HG02763 (cell line): ENCODE results near the gene KCNH2.

Source experiments
- ATAC-seq: cut with Tn5 transposase; IDR thresholded peaks from one replicate; pipeline ENCODE4 v1.9.1; 2021; ENCODE audit warnings: mild to moderate bottlenecking, moderate library complexity; ENCODE audit not compliant: unreplicated experiment

The KCNH2 gene

DNA sequence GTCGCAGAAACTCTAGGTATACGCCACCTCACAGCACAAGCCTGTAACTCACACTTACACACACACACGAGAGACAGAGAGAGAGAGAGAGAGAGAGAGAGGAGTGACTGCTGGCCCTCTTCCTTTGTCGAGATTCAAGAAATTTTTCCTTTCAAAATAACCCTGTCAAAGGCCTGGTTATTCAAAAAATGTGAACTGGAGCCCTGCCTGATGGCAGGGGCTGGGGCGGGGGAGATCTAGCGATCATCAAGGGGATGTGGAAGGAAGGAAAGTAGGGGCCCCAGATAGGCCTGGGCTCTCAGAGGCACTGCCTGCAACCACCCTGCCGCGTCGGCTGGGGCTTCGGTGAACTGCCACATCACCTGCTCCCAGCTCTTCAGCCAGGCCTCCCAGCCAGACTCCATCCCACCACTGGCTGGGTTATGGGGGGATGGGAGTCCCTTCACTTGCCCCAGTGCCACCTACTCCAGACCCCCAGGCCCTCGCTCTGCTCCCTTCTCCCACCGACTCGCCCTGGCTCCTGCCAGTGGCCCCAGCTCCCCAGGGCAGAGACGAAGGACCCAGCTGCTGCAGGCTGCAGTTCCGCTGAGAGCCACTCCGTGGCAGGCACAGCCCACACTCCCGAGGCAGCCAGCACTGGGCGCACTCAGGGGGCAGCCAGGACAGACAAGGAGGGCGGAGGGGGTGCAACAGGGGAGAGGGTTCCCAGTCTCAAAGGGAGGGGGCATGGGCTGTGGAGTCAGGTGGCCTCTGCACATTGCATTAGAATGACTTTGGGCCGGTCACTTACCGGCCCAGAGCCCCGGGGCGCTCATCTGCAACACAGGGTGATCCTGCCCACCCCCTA, 15.3 kb downstream of the KCNH2 start:
- ATAC-seq: no peak

DNA sequence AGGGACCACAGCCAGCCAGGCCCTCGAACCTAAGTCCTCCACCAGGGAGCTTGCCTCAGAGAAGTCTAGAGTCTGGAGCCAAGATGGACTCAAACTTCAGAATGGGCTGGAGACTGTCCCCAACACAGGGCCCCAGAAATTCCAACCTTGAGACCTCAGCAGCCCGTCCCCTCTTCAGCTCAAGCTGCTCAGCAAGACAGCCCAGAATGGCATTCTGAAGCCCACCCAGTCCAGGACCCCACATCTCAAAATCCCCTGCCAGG, 15.9 kb downstream of the KCNH2 start:
- no peak for ATAC-seq

DNA sequence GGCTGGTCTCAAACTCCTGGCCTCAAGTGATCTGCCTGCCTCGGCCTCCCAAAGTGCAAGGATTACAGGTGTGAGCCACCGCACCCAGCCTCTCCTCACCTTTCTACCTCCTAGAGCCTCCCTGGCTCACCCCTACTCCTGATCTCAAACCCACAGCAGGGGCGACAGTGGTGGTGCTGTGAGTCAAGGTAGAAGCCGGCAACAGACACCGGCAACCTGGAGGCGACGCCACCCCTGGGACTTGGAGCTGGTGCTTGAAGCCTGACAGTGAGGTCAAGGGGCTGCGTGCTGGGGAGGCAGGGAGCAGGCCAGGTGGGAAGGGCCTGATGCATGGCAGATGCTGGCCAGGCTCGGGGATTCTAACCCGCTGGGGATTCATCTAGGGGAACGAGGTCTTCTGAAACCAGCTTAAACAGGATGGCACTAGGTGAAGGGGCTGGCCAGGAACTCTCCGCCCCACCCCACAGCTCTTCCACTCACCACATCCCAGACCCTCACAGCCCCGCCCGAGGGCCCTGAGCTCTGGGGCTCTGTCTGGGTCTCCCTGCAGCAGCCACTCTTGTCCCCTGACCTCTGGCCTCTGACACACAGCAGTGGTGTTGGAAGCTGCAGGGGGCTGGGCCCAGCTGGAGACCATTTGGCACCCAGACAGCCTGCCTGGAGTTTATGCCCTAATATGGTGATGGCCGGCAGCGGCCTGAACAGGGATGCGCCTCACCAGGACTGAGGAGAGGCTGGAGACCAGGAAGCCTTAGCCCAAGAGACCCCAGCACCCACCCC, 16.4 kb downstream of the KCNH2 start:
- ATAC-seq: no peak

DNA sequence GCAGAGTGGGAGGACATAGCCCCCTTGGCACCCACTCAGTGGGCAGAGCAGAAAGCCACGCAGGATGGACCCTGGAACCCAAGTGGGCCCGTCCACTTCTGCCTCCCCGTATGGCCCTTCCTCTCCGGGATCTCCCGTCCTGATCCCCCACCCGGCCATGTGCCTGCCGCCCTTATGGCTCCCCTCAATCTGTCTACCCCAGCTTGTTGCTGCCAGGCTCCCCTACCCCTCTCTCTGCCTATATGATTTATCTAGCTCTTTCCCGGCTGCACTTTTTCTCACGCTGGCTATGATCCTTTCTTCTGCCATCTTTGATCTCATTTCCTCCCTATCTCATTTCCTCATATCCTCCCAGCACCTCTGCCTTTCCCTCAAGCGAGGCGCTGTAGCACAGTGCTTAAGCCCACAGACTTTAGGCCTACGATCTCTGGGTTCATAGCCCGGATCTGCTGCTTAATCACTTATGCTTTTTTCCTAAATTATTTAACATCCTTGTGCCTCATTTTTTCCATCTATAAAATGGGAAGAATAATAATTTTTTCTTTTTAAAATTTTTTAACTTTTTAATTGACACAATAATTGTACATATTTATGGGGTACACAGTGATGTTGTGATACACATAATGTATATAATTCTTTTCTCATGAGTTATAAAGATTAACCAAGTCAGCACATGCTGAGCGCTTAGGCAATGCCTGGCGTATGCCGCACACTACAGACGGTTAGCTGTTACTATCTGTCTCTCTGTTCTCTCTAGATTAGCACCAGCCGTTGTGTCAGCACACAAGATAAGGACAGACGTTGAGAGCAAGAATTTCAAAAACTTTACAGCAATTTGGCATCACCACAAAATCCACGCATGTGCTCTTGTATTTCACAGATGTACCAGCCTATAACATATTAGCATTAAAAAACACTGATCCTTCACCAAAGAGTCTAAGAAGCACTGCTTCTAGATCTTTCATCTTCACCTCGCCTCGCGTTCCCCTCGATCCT, 18.1 kb downstream of the KCNH2 start:
- ATAC-seq: no peak

DNA sequence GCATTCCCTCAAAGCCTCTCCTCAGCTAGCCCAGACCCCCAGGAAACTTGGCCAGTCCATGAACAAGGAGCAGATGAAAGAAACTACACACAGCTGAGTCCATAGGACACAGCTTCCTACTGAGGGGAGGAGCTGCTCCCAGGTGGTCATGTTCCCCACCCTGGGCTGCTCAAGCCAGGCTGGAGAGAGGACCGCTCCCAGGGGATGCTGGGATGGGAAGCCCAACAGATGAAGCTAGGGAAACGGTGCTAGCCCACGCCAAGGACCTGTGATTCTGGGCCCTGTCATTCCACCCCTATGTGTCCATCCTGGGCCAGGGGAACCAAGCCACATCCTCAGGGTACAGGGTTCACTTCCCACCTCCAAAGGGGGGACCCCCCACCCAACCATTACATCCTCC, 19.0 kb downstream of the KCNH2 start:
- no peak for ATAC-seq

DNA sequence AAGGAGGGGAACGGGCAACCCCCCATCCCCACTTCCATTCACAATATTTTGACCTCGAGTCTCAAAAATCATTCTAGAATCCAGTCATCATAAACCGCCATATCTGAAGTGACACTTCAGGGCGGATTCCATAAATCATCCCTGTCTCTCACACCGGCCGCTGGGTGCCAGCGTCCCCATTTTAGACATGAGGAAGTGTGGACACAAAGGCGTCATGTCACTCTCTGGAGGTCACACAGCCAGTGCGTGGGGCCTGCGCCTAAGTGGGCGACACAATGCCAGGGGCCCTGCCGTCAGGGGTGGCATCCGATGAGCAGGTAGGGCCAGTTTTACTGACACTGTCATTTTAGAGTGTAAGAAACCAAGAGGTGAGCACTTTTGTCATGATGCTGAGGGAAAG, 19.5 kb downstream of the KCNH2 start:
- no peak for ATAC-seq

DNA sequence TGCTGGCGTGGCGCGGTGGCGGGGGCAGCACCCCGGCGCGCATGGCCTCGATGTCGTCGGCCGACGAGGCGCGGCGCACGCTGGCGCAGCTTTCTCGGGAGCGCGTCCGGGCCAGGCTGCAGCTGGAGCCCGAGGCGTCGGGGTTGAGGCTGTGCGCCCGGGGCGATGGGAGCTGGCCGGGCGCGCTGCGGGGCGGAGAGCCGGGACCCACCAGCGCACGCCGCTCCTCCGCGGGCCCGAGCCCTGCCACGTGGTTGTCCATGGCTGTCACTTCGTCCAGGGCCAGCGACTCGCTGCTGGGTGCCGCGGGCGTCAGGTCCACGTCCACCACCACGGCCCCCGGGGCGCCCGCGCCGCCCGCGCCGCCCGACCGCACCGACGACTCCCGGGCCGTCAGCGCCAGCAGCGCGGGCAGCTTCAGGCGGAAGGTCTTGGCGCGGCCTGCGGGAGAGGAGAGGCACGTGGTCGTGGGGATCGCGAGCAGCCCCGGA, 20.0 kb downstream of the KCNH2 start:
- no peak for ATAC-seq

DNA sequence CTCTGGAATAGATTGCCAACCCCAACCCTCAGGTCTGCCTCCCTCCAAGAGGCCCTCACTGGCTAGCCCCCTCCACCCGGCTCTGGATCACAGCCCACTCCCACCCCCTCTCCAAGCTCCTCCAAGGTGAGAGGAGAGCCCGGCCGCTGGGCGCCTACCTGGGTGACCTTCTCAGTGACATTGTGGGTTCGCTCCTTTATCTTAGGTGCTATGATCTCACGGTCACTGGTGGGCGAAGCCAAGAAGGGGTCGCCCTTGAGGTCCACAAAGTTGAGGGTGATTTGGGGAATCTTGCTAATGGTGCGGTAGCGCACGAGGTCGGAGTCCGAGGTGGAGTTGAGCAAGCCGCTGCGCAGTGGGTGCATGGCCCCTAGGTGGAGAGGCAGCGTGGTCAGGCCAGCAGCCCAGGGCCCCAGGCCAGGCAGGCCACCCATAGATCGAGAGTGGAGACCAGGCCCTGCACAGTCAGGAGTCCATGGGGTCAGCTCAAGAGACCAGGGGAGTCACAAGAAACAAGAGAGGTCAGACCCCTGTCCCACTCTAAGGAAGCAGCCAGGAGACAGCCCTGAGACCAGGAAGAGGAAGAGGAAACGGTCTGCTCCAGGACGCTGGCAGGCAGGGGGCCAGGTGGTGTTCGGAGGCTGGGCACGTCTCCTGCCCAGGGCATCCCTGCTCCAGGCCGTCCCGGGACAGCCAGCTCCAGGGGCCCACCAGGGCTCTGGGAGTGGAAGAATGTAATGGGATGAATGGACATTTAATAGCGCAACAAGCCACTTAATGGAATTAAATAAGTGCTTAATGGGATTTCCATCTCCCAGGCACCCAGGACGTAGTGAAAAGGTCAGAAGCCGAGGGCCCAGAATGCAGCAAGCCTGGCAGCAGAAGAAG, 20.7 kb downstream of the KCNH2 start:
- no peak for ATAC-seq

DNA sequence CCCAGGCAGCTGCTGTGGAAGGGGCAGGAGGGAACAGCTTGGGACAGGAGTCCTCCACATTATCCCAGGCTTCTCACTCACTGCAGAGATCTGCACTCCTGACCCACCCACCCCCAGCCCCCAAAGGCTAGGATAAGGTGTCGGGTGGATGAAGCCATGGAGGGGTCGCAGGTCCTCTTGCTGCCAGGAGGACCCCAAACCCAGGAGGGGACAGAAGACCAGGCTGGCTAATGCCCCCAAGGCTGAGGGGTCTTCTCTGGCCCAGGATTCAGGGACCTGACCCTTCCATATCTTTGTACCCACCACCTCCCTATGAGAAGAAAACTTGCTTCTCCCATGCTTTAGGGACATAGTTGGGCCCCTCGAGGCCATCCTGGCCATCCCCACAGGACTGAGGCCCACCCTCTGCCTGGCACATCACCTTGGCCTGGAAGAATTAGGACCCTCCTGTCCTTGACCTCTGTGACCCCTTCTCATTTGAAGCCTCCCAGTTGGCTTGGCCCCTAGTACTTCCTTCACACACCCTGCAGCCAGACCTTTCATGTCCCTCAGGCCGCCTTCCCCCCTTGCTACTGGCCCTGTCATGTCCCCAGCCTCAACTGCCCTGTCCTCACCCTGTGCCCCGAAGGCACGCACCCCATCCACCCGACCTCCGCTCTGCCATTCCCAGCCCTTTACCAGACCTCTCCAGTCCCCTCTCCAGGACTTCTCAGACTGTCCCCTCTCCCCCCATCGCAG, 21.6 kb downstream of the KCNH2 start:
- no peak for ATAC-seq

DNA sequence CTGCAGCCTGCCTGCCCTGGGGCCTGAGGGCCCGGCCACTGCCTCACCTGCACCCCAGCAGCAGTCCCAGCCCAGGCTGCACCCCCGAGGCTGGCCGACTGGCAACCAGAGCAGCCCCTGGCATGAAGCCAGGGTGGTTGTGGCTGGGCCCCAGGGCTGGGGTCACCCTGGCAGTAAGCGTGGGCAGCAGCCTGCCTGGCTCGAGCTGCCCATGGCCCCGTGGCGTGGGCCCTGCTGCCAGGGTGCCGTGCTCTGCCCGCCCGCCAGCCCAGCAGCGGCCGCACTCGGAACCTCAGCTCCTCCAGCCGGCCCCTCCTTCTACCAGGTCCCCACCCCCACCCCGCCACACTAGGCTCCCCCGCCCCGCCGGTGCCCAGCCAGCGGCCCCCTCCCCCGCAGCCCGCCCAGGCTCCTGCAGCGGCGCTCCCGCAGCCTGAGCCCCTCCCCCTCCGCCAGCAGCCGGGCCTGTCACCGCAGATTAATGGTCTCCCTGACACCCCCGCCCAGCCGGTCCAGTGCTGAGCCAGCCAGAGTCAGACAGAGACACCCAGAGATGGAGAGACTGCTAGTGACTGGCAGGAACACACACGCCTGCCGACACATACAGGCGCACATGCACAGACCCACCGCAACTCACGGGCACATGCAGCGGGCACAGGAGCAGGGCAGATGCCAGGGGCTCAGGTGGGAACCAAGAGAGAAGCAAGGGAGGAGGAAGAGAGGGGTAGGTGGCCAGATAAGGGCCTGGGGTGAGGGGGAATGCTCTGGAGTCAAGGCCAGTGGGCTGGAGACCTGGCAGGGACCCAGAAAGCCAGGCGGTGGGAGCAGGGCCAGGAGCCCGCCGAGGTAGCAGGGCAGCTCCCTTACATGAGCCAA, 22.4 kb downstream of the KCNH2 start:
- ATAC-seq: no peak

DNA sequence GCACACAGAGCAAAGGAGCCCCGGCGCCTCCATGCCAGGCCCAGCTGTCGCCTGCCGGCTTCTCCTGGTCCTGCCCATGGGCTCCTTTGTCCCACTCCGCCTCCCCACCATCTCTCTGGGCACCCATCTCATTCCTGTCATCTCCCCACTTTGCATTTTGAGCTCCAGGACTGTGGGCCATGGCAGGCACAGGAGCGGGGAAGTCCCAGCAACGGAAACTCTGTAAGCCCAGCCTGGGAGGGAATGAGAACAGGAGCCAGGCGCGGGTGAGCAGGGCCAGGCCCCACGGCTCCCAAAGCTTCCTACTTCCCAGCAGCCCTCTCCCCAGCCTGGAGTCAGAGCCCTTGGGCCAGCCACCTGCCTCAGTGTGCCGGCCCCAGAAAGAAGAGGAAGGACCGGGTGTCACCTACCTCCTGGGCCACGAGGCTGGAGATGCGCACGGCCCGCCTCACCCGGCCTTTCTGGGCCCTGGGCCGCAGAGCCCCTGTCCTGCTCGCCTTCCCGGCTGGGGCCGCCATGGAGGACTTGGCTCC, 23.1 kb downstream of the KCNH2 start:
- no peak for ATAC-seq

DNA sequence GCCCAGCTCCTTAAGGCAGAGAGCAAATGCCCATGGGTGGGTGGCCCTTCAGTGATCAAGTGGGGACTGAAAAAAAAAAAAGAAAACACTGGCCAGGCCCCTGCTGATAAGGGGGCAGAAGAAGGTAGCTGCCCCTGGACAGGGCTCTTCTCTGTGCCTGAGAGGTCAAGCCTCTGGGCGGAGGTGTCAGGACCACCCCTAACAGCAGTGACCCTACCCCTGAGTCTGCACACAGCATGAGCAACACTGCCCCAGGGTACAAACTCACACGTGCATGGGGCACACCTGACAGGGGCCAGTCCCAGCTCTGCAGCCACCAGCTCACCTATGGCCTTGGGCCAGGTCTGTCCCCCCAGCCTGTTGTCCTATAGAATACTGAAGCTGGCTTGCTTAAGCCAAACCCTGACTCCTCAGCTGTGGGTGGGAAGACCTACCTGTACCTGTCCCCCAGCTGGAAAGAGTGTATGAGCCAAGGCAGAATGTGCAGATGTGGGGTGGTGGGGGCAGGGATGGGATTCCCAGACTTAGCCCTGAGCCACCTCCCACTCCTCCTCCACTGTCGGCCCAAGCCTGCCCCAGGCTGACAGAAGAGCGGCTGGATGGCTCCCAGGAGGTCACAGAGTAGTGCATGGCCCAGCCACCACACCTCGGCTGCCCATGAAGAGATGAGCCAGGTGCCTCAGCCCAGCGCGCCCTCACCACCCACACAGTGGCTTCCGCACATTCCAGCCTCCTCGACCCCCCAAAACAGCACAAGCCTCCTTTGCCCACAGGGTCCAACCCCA, 23.7 kb downstream of the KCNH2 start:
- ATAC-seq: no peak

DNA sequence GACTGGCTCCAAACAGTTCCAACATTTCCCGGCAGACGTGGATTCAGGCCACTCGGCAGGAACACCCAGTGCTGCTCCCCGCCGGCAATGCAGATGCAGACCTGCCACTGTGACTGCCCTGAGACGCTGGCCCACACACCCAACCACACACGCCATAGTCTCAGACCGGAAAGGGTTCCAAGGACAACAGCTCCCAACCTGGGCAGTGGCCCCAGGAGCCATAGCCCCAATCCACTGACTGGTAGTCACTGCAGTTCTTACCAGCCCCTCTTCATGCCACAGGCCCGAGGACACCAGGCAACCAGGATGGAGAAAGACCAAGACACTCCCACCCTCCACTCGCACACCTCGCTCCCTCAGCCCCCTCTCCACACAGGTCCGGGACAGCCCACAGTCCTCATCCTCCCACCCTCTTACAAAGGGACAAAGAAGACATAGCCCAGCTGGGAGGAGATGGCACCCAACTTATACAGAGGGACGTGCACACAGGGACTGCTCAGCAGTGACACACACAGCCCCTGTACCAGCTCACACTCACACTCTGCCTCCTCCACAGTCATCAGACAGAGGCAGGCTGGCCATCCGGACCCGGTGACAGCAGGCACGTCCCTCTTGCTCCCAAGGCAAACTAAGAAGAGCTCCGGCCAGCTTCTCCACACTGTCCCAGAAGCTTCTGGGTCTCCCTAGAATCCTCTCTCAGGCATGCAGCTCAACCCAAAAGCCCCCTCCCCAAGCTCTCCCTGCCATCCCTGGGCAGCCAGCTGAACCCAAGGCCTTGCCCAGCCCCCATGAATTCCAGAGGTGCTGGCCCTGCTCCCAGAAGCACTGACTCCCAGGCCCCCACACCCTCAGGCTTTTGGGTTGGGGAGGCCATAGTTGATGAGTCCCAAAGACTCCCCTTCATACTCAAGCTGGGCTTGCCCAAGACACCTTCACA, 24.8 kb downstream of the KCNH2 start:
- no peak for ATAC-seq

DNA sequence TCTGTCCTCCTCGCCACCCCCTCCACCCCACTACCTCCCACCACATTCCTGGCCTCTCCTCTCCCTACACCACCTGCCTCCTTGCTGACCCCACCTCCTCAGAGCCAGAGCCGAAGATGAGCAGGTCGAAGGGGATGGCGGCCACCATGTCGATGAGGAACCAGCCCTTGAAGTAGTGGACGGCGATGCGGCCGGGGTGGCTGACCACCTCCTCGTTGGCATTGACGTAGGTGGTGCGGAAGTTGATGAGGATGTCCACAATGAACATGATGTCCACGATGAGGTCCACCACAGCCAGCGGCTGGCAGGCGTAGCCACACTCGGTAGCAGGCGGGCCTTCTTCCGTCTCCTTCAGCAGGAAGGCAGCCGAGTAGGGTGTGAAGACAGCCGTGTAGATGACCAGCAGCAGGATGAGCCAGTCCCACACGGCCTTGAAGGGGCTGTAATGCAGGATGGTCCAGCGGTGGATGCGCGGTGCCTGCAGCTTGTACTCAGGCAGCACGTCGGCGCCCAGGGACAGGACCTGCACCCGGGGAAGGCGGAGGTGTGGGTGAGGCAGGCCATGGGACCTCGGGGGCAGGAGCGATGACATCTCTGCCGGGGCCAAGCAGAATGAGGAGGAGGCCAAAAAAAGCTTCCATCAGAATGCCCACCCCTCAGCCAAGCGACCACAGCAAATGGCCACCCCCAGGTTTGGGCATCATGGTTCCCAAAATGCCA, 25.6 kb downstream of the KCNH2 start:
- no peak for ATAC-seq

DNA sequence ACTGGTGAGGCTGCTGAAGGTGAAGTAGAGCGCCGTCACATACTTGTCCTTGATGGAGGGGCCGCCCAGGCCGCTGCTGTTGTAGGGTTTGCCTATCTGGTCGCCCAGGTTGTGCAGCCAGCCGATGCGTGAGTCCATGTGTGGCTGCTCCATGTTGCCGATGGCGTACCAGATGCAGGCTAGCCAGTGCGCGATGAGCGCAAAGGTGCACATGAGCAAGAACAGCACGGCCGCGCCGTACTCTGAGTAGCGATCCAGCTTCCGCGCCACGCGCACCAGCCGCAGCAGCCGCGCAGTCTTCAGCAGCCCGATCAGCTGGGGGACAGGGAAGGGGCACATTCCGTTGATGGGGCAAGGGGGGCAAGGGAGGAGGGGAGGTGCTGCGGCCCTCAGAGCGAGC, 26.6 kb downstream of the KCNH2 start:
- ATAC-seq: no peak

DNA sequence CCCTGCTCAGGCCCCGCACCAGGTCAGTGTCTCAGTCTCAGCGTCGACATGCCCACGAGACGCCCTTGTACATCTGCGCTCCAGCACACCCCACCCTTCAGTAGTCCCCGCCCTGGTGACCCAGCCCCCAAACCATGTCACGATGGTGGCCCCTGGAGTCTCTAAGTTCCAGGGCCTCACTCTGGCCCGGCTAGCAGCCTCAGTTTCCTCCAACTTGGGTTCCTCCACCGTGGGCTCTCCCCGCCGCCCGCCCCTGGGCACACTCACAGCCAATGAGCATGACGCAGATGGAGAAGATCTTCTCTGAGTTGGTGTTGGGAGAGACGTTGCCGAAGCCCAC, 27.0 kb downstream of the KCNH2 start:
- ATAC-seq: no peak
